NCI-H2171 (cell line): ENCODE data around the gene DEDD.

Source experiments
- DNase-seq: peaks from one replicate; lab custom pipeline; 2025; lab: John Stamatoyannopoulos, UW

The DEDD gene

GRCh38 chr1:161072751-161073449, 59.6 kb downstream of the DEDD start:
- no peak for DNase-seq

GRCh38 chr1:161071886-161072371, 60.5 kb downstream of the DEDD start:
- no peak for DNase-seq
